ENCODE measurements around the gene AP2M1. TPM values are rescaled to one million over a fixed set of nuclear protein-coding genes. Genes with fewer than 3 reads are reported as not detected.

AP2M1 gene
- total RNA-seq, 1 experiment from 2014 or later = 353 TPM

GRCh38 chr3:184186184-184186901 is 11.7 kb downstream of the AP2M1 start, which contains the start of gene ABCF3 (continued):
- TF ChIP-seq, protein P1, sequence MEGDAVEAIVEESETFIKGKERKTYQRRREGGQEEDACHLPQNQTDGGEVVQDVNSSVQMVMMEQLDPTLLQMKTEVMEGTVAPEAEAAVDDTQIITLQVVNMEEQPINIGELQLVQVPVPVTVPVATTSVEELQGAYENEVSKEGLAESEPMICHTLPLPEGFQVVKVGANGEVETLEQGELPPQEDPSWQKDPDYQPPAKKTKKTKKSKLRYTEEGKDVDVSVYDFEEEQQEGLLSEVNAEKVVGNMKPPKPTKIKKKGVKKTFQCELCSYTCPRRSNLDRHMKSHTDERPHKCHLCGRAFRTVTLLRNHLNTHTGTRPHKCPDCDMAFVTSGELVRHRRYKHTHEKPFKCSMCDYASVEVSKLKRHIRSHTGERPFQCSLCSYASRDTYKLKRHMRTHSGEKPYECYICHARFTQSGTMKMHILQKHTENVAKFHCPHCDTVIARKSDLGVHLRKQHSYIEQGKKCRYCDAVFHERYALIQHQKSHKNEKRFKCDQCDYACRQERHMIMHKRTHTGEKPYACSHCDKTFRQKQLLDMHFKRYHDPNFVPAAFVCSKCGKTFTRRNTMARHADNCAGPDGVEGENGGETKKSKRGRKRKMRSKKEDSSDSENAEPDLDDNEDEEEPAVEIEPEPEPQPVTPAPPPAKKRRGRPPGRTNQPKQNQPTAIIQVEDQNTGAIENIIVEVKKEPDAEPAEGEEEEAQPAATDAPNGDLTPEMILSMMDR (IDR thresholded peaks at IDR 0.05 in 2 of 3, conservative IDR thresholded peaks at IDR 0.05 in 1 of 3; ENCODE audit: borderline replicate concordance in 1 of 3, insufficient read depth in 1 of 3, low read depth in 2 of 3, low read length in 2 of 3) = no peak
- TF ChIP-seq SIN3A (IDR thresholded peaks at IDR 0.05; ENCODE audit: low read depth) = no peak; the same call in 1 of the 2 replicates
- peak; percentile 37; the same call in 1 of the 2 replicates for TF ChIP-seq ZFX (IDR thresholded peaks at IDR 0.05)
- TF ChIP-seq, protein P2, sequence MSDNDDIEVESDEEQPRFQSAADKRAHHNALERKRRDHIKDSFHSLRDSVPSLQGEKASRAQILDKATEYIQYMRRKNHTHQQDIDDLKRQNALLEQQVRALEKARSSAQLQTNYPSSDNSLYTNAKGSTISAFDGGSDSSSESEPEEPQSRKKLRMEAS (IDR thresholded peaks at IDR 0.05) = no peak

DNA sequence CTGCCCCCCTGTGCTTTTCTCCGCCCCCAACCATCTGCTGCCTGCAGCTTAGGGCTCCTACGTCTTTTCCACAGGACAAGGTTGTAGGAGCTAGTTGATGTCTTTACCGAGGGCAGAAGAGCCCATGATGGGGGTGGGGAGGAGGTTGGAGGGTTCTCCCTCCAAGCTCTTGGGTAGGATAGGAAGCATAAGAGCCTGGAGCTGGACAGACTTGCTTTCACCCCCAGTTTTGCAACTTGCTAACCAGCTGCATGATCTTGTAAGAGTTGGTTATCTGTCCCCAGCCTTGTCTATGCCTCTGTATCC is 12.2 kb downstream of the AP2M1 start:
- H3K4me3 ChIP-seq (replicated peaks in 1 of 2; ENCODE audit: low read depth in 1 of 2, low read length in 2 of 2) = peak overlapping the region; percentile 98 to 100
- peak overlapping the region; percentile 64 for H3K27ac ChIP-seq (ENCODE audit: low read depth, low read length)
- ChIA-PET POLR2A (interaction anchor here (1.6 kb wide), 1 partner anchor 10 kb away, joined by 12 read pairs; no protein-coding TSS in a partner anchor), RAD21 (ENCODE audit: low non-redundant PET in 1 of 2, low total read pairs in 2 of 2, uncharacterized antibody in 2 of 2, unreplicated experiment in 2 of 2) (interaction anchor here in 1 of 2 experiments (0.6 kb wide), 1 partner anchor 100 kb away, joined by 3 read pairs; no protein-coding TSS in a partner anchor), CTCF (interaction anchor here (1.6 kb wide), 1 partner anchor 10 kb away, joined by 5 read pairs; no protein-coding TSS in a partner anchor)
- no peaks in the 10 kb centered on the region for H3K9me3 ChIP-seq (ENCODE audit: control insufficient read depth in 1 of 2, insufficient read depth in 1 of 2, low read depth in 1 of 2, low read length in 2 of 2)
- no peaks in the 10 kb centered on the region for H3K9me2 ChIP-seq (ENCODE audit: insufficient read depth)
- ATAC-seq (no peak), DNase-seq (ENCODE audit: low read depth, low spot score) (no peak)
- no peaks in the 10 kb centered on the region for H4K20me1 ChIP-seq (ENCODE audit: insufficient read depth)
- H3K27me3 ChIP-seq (ENCODE audit: insufficient read depth, low read length) = no peaks in the 10 kb centered on the region
- H3K9ac ChIP-seq (ENCODE audit: low read length) = peak overlapping the region; percentile 91
- H3K79me2 ChIP-seq (ENCODE audit: insufficient read depth, low read length) = peaks cover 48% of the 10 kb centered on the region
- peaks cover 6 to 20% of the 10 kb centered on the region in 2 experiments for H3K4me1 ChIP-seq (ENCODE audit: control insufficient read depth in 1 of 2, insufficient read depth in 2 of 2, low read length in 2 of 2)
- no peak overlapping the region for H2AFZ ChIP-seq (ENCODE audit: low read depth, low read length, poor library complexity, severe bottlenecking)
- intact Hi-C loops (cut with micrococcal nuclease) = no loop called here
- peaks cover 49 to 60% of the 10 kb centered on the region in 2 experiments for H3K36me3 ChIP-seq (ENCODE audit: control insufficient read depth in 1 of 2, insufficient read depth in 2 of 2, low read length in 2 of 2)
- TSS peak; percentile 51 for BruUV-seq (replicated peaks)
- H3K4me2 ChIP-seq (ENCODE audit: low read length) = peak overlapping the region; percentile 96
- TF ChIP-seq REST (IDR thresholded peaks at IDR 0.05; ENCODE audit: low read depth) = no peak
- no peak for TF ChIP-seq RAD21 (IDR thresholded peaks at IDR 0.05; ENCODE audit: low read depth)
- TF ChIP-seq ZNF274 (IDR thresholded peaks at IDR 0.05; ENCODE audit: low read depth, low read length) = no peak
- no peak for TF ChIP-seq POLR2AphosphoS5 (IDR thresholded peaks at IDR 0.05; ENCODE audit: low read depth, low read length)
- TF ChIP-seq, protein P1 (IDR thresholded peaks at IDR 0.05 in 2 of 3, conservative IDR thresholded peaks at IDR 0.05 in 1 of 3; ENCODE audit: borderline replicate concordance in 1 of 3, insufficient read depth in 1 of 3, low read depth in 2 of 3, low read length in 2 of 3) = no peak
- TF ChIP-seq ELF1 (IDR thresholded peaks at IDR 0.05; ENCODE audit: borderline replicate concordance, low read depth) = no peak
- TF ChIP-seq, protein P3, sequence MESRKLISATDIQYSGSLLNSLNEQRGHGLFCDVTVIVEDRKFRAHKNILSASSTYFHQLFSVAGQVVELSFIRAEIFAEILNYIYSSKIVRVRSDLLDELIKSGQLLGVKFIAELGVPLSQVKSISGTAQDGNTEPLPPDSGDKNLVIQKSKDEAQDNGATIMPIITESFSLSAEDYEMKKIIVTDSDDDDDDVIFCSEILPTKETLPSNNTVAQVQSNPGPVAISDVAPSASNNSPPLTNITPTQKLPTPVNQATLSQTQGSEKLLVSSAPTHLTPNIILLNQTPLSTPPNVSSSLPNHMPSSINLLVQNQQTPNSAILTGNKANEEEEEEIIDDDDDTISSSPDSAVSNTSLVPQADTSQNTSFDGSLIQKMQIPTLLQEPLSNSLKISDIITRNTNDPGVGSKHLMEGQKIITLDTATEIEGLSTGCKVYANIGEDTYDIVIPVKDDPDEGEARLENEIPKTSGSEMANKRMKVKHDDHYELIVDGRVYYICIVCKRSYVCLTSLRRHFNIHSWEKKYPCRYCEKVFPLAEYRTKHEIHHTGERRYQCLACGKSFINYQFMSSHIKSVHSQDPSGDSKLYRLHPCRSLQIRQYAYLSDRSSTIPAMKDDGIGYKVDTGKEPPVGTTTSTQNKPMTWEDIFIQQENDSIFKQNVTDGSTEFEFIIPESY (IDR thresholded peaks at IDR 0.05; ENCODE audit: extremely low read depth, insufficient replicate concordance, low read length) = no peak
- TF ChIP-seq SRF (IDR thresholded peaks at IDR 0.05; ENCODE audit: low read depth) = no peak
- TF ChIP-seq SP1 (IDR thresholded peaks at IDR 0.05; ENCODE audit: low read depth) = no peak
- no peak for TF ChIP-seq POLR2A (IDR thresholded peaks at IDR 0.05; ENCODE audit: borderline replicate concordance, extremely low read depth, insufficient read depth, insufficient read length)

All from HCT116 (cell line).